Endothelial cell of umbilical vein (primary cell): ENCODE data around the gene TNPO3. TPM values are rescaled to one million over a fixed set of nuclear protein-coding genes. Genes with fewer than 3 reads are reported as not detected.

Source experiments
- BruUV-seq: library from RNA; stranded (reverse); fragments of 400-500 nt; replicated peaks from 2 replicates; lab custom pipeline; 2021; lab: Mats Ljungman, UMichigan
- CTCF ChIA-PET: fragments of 300-600, 350-600 bp; sonication (Branson Sonifier 250); formaldehyde crosslinking; loops from one replicate; lab custom pipeline; 2021; ENCODE audit warnings: antibody characterized with exemption, inconsistent platforms; lab: Charles Lee
- POLR2A ChIA-PET: fragments of 300-600, 350-600 bp; sonication (Branson Sonifier 250); formaldehyde crosslinking; loops from one replicate; lab custom pipeline; 2021; ENCODE audit warnings: antibody characterized with exemption, inconsistent platforms; lab: Charles Lee
- DNase-seq: peaks from one replicate; pipeline ENCODE4 v3.0.0-alpha.2; 2011; ENCODE audit warnings: low read depth, low spot score
- FAIRE-seq: peaks from 2 replicates; lab custom pipeline; 2011; peaks lifted over from hg19 to GRCh38; lab: Jason Lieb, UNC
- H2AFZ ChIP-seq: 2 replicates; pipeline ENCODE4 v1.6.0; 2012; ENCODE audit warnings: low read depth, low read length, control low read depth, inconsistent platforms
- H3K27ac ChIP-seq: 2 replicates; pipeline ENCODE4 v1.5.1; 2011; ENCODE audit warnings: low read depth, mild to moderate bottlenecking, control low read depth, low read length, moderate library complexity; ENCODE audit not compliant: insufficient read depth
- H3K27me3 ChIP-seq, 2 experiments: 2 replicates each; pipeline versions ENCODE4 v1.6.0 to v1.6.1; 2011; ENCODE audit warnings: low read length in 2 of 2, mixed read lengths in 1 of 2; ENCODE audit not compliant: control insufficient read depth in 2 of 2, insufficient read depth in 2 of 2
- H3K36me3 ChIP-seq, 2 experiments: 2 replicates in 1 of 2; 3 replicates in 1 of 2; pipeline ENCODE4 v1.5.1; 2011; ENCODE audit warnings: low read length in 2 of 2, mild to moderate bottlenecking in 1 of 2, moderate library complexity in 1 of 2; ENCODE audit not compliant: control insufficient read depth in 2 of 2, insufficient read depth in 2 of 2; ENCODE audit errors: extremely low read depth in 1 of 2
- H3K4me1 ChIP-seq: 3 replicates; pipeline ENCODE4 v1.5.1; 2011; ENCODE audit warnings: mild to moderate bottlenecking, low read length; ENCODE audit not compliant: control insufficient read depth, insufficient read depth; ENCODE audit errors: extremely low read depth
- H3K4me2 ChIP-seq: 2 replicates; pipeline ENCODE4 v1.6.1; 2011; ENCODE audit warnings: low read length, control low read depth, mixed read lengths; ENCODE audit not compliant: insufficient read depth
- H3K4me3 ChIP-seq, 3 experiments: fragments of 200-600 bp in 1 of 3; sonication (generic), shearing (Covaris generic) in 1 of 3; replicated peaks in 1 of 3; 2 replicates each; pipeline ENCODE4 v1.5.1; 2011 to 2016; ENCODE audit warnings: control low read depth in 3 of 3, low read length in 3 of 3, mild to moderate bottlenecking in 2 of 3, inconsistent platforms in 1 of 3, low read depth in 1 of 3, moderate library complexity in 1 of 3; ENCODE audit not compliant: insufficient read depth in 1 of 3
- H3K79me2 ChIP-seq: 2 replicates; pipeline ENCODE4 v1.6.0; 2012; ENCODE audit warnings: low read length, inconsistent platforms; ENCODE audit not compliant: control insufficient read depth, insufficient read depth
- H3K9ac ChIP-seq: replicated peaks from 2 replicates; pipeline ENCODE3; 2011; ENCODE audit warnings: low read length, control low read depth; ENCODE audit not compliant: insufficient read depth; ENCODE audit errors: extremely low read depth
- H3K9me1 ChIP-seq: replicated peaks from 3 replicates; pipeline ENCODE4 v1.6.0; 2011; ENCODE audit warnings: mild to moderate bottlenecking, low read length; ENCODE audit not compliant: control insufficient read depth, insufficient read depth; ENCODE audit errors: extremely low read depth
- H3K9me3 ChIP-seq: replicated peaks from 2 replicates; pipeline ENCODE4 v1.5.1; 2012; ENCODE audit warnings: low read length, inconsistent platforms; ENCODE audit not compliant: control insufficient read depth, insufficient read depth
- H4K20me1 ChIP-seq: replicated peaks from 2 replicates; pipeline ENCODE3; 2011; ENCODE audit warnings: mild to moderate bottlenecking, low read length; ENCODE audit not compliant: control insufficient read depth, insufficient read depth; ENCODE audit errors: extremely low read depth
- EZH2 ChIP-seq: IDR thresholded peaks from 2 replicates; pipeline ENCODE4 v1.6.1; 2012; ENCODE audit warnings: borderline replicate concordance, low read depth, mild to moderate bottlenecking, moderate library complexity, low read length, inconsistent platforms; ENCODE audit not compliant: severe bottlenecking
- FOS ChIP-seq: IDR thresholded peaks from 2 replicates; pipeline ENCODE4 v1.6.1; 2011; ENCODE audit warnings: mild to moderate bottlenecking, low read length, moderate library complexity, borderline replicate concordance; ENCODE audit not compliant: insufficient read depth
- GATA2 ChIP-seq: IDR thresholded peaks from 2 replicates; pipeline ENCODE4 v1.7.0; 2011; ENCODE audit warnings: low read depth, mild to moderate bottlenecking, moderate library complexity, mixed read lengths, low read length; ENCODE audit not compliant: insufficient read length, insufficient read depth
- JUN ChIP-seq: IDR thresholded peaks from 2 replicates; pipeline ENCODE4 v1.6.1; 2011; ENCODE audit warnings: borderline replicate concordance, low read depth; ENCODE audit not compliant: insufficient read length, insufficient read depth
- MYC ChIP-seq: IDR thresholded peaks from one replicate; pipeline ENCODE4 v1.6.1; 2011; ENCODE audit warnings: mild to moderate bottlenecking, low read depth, low read length
- POLR2A ChIP-seq: IDR thresholded peaks from 2 replicates; pipeline ENCODE4 v1.6.1; 2012; ENCODE audit warnings: low read depth, mild to moderate bottlenecking, control low read depth, low read length
- dilution Hi-C: fragments of 300-500 bp; cut with MboI; formaldehyde crosslinking; loops from one replicate; pipeline ENCODE4 v1.15.0; 2019; ENCODE audit warnings: low sequenced_read_pairs; ENCODE audit not compliant: extremely low pct_ligation_motif_present
- intact Hi-C: fragments of 100-400 bp; cut with micrococcal nuclease; formaldehyde crosslinking; loops from one replicate; pipeline ENCODE4 v1.10.0; 2022
- polyA plus RNA-seq, 4 experiments: library from polyadenylated mRNA; depleted of rRNA in 3 of 4; stranded (reverse) in 3 of 4; unstranded in 1 of 4; fragments of >200 nt; gene quantifications; 2 replicates each; pipeline versions ENCODE4 v1.2.1 to v1.2.3, GENCODE V29; 2011 to 2012; ENCODE audit warnings: missing spikeins in 1 of 4
- total RNA-seq: library from RNA; stranded (reverse); gene quantifications from 2 replicates; pipeline ENCODE4 v1.2.3, GENCODE V29; 2021
- TF ChIP-seq, protein P1 (sequence below): IDR thresholded peaks from 2 replicates; pipeline ENCODE4 v1.6.1; 2011; ENCODE audit not compliant: insufficient read depth, insufficient read length

TNPO3 gene
- total and polyA plus RNA-seq, 2 donors (not counting 3 experiments of a cell fraction or from before 2014, with no cell fraction given) = 29.0 to 46.9 TPM

DNA sequence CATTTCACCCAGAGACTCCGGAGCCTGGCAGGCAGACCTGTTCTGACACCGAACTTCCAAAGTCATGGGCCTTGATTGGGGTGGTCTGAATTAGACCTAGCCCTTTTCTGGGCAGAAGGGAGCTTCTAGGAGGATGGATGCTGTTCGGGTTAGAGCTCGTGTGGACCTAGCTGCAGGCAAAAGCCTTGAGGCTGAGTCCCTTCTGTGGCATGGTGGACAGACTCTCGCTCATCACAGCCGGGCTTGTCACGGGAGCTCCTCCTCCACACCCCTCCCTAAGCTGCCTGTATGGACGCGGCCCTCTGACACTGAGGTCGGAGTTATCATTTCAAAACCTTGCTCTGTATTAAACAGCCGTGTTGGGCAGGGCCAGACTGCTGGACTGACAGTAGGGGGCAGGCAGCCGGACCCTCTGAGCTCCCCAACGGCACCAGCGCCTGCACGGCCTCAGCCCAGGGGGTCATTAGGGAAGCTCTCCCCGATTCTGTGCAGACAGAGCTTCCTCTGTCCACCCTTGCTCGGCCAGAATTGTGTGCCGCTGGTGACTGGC, 115.0 kb downstream of the TNPO3 start:
- TF ChIP-seq, protein P1, sequence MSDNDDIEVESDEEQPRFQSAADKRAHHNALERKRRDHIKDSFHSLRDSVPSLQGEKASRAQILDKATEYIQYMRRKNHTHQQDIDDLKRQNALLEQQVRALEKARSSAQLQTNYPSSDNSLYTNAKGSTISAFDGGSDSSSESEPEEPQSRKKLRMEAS = no peak
- TF ChIP-seq FOS (no peak), POLR2A (no peak), MYC (no peak), EZH2 (no peak), JUN (no peak), GATA2 (no peak)
- peaks cover 23% of the 10 kb centered on the region in 2 experiments for H3K27me3 ChIP-seq
- POLR2A ChIA-PET = no interaction called here

More for the DNA sequence above, 115.0 kb downstream of the TNPO3 start:
- FAIRE-seq = no peak
- CTCF ChIA-PET = interaction anchor here (1.1 to 1.5 kb wide), 2 partner anchors 19 to 152 kb away, joined by 3 to 5 read pairs; no protein-coding TSS in a partner anchor
- H3K4me1 ChIP-seq = peaks cover 7% of the 10 kb centered on the region
- H3K79me2 ChIP-seq = no peaks in the 10 kb centered on the region
- H3K27ac ChIP-seq = no peak overlapping the region
- H2AFZ ChIP-seq = no peak overlapping the region
- DNase-seq = no peak
- no TSS peak for BruUV-seq
- H3K4me2 ChIP-seq = no peak overlapping the region
- no peaks in the 10 kb centered on the region for H3K9me3 ChIP-seq
- intact Hi-C loops (no loop called here), dilution Hi-C loops (no loop called here)
- no peak overlapping the region for H3K9ac ChIP-seq
- no peaks in the 10 kb centered on the region for H3K36me3 ChIP-seq
- no peaks in the 10 kb centered on the region for H4K20me1 ChIP-seq
- H3K9me1 ChIP-seq = no peaks in the 10 kb centered on the region
- H3K4me3 ChIP-seq = no peak overlapping the region
